Fibroblast of skin of right biceps (primary cell): ENCODE data around the gene TBC1D4.
A peak's percentile ranks its signal among the peaks of the same experiment; 100 is the strongest.
"Not testable (repeated sequence)": the region's sequence is repeated elsewhere in the genome, so short reads cannot be mapped to it uniquely, and the experiment has no call there.

Source experiments
- DNase-seq: peaks from one replicate; pipeline ENCODE4 v3.0.0-alpha.2; 2013

Gene TBC1D4

DNA sequence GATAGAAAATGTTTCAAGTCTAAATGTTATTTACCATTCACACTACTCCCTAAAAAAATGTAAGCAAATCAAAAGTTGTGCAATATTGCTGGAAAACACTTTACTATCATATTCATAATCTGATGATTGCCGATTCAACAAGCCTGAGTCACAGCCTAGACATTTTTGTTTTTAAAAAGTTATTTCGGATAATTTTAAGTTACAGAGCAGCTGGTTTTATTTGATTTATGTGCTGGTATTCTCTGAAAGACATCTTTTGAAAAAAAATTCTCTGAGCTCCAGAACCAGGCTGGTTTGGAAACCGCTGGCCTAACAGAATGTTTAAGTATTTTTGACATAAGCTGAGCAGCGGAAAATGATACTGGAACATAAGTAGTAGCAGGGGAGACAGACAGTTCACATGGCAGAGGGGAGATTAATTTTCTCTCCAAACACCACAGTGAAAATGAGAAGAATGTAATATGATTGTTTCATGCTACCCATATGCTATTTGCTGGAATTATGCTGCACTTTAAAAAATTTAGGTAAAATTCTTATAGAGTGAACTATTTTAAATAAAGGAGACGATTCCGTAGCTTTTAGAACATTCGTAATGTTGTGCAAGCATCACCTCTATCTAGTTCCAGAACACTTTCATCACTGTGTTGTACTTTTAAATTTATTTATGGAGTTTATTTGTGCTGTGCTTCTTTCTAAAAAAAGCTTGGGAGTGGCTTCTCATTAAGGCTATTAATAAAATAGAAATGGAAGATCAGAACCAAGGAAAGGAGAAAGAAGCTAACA is 36.1 kb downstream of the TBC1D4 start:
- peak; percentile 44 for DNase-seq

DNA sequence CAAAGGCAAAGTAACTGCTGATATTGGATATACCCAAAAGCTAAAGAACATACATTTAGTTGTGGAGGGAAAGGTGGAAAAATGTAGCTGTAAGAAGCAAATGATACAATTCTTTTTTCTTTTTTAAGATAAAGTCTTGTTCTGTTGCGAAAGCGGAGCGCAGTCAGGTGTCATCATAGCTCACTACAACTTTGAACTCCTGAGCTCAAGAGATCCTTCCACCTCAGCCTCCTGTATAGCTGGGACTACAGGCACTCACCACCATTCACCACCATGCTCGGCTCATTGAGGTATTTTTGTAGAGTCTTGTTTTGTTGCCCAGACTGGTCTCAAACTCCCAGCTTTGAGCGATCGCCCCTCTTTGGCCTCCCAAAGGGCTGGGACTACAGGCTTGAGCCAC is 38.0 kb downstream of the TBC1D4 start:
- no peak for DNase-seq

DNA sequence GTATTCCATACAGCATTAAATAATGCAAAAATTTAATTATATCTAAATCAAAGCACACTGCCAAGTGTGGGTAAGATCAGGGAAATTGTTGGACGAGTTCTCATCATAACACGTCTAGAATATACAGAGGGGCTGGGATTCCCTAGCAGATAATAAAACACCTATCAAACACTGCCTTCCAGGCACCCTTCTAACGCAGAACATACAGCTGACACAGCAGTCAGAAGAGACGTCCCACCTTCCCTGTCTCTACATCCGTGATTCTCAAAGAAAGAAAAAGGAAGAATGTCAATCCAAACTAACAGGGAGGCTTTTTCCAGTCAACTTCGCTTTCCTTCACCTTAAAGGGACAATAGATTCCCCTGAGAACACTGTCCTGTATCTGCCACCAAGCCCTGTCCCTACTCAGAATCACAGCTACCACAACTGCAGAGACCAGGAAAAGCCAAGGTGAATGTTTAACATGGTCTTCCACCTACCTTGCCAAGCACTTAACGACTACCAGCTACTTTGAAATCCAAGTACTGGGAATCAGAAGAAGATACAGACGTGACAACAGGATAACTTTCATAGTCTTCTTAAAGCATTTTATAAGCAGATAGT is 38.5 kb downstream of the TBC1D4 start:
- no peak for DNase-seq

GRCh38 chr13:75442736-75443234 is 39.2 kb downstream of the TBC1D4 start:
- DNase-seq: no peak

- DNase-seq: no peak
These were observed 41.9 kb downstream of the TBC1D4 start for GRCh38 chr13:75440100-75440499.

DNA sequence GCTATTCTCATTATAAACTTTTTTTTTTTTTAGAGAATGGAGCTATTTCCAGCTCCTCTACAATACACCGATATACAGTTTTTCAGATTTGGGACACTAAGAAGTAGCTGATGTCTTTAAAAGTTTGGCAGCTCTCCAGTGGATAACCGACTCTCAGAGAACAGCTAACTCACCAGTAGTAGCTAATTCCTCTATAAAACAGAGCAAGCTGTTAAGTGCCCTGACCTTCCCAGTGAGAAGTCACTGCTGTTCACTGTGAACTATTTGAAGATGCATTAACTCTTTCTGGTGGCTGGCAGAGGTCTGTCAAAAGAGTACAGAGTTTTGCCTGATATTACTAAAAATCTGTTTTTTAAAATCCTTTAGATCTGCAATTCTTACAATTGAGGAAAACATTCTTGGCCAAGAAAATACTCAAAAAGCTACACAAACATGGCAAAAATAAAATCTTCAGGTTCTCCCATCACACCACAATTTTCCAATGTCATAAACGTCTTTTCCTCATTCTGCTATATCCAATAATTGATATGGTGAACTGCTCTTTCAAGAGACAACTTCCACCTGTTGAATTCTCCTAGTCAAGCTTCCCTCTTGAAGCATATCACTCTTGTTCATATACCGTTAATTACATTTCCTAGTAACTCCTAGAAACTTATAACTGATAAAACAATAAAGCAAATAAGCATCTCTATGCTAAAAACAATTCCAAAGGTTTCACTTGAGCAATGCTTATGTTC is 44.2 kb downstream of the TBC1D4 start:
- peak; percentile 36 for DNase-seq

- DNase-seq: not testable (repeated sequence)
These were observed 47.8 kb downstream of the TBC1D4 start for GRCh38 chr13:75434126-75434525.

GRCh38 chr13:75432811-75433244 is 49.1 kb downstream of the TBC1D4 start:
- no peak for DNase-seq

DNA sequence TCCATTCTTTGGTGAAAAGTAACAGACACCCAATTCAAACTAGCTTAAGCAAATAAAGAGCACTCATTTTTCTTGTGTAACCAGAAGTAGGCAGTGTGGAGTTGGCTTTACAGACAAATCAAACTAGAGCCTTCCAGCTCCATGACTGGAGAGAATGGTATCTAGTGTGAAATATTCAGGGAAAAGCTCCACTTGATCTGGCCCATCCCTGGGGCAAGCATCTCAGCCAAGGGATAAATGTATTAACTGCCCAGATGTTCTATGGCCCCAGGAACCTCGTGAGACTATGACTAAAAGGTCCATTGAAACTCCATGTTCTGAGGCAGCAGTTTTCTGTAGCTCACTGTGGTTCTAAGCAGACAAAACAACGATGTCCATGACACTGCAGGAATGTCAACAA is 49.9 kb downstream of the TBC1D4 start:
- peak; percentile 20 for DNase-seq

- no peak for DNase-seq
These were observed 51.3 kb downstream of the TBC1D4 start for GRCh38 chr13:75430436-75431209.

DNA sequence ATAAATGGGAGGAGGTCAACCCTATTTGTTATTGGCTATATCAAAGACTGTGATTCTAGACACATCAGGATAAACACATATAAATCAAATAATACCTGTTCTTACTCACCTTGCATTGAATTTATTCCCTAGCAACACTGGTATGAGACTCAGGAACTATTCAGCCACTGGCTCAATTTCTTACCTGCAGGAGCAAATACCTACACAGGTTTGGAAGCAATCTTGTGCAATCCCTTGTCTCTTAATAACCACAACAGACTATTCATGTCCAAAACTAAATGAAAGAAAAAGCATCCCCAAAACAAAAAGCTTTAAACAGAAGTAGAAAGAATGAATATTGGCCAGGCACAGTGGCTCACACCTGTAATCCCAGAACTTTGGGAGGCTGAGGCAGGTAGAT is 55.5 kb downstream of the TBC1D4 start:
- DNase-seq: no peak

DNA sequence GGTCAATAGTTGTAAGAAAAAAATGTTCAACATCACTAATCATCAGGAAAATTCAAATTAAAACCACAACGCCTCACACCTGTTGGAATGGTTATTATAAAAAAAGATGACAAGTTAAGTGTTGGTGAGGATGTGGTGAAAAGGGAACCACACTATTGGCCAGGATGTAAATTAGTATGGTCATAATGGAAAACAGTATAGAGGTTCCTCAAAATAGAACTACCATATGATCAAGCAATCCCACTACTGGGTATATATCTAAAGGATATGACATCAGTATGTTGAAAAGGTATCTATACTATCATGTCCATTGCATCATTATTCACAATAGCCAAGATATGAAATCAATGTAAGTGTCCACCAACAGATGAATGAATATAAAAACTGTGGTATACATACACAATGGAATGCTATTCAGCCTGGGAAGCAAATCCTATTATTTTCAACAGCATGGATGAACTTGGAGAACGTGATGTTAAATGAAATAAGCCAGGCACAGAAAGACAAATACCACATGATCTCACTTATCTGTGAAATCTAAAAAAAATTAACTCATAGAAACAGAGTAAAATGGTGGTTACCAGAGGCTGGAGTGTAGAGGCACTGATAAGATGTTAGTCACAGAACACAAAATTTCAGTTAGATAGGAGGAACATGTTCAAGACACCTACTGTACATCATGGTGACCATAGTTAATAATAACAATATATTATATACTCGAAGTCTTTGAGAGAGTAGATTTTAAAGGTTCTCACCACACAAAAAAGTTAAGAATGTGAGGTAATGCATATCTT is 56.6 kb downstream of the TBC1D4 start:
- DNase-seq: no peak

GRCh38 chr13:75423946-75424345 is 58.0 kb downstream of the TBC1D4 start:
- no peak for DNase-seq

DNA sequence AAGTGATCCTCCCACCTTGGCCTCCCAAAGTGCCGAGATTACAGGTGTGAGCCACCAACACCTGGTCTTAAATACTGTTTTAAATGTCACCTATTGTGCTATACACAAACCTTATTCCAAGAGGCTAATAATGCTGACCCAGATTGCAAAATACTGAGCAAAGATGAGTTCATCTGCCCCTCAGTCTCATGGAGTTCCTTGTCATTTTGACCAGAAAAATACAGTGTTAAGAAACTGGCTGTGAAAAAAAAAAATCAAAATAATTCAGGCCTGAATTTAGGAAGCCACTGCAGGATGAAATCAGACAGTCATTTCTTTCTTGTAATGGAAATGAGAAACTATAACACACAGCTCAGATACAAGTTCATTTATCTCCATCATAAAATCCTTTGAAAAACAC is 59.9 kb downstream of the TBC1D4 start:
- DNase-seq: no peak

DNA sequence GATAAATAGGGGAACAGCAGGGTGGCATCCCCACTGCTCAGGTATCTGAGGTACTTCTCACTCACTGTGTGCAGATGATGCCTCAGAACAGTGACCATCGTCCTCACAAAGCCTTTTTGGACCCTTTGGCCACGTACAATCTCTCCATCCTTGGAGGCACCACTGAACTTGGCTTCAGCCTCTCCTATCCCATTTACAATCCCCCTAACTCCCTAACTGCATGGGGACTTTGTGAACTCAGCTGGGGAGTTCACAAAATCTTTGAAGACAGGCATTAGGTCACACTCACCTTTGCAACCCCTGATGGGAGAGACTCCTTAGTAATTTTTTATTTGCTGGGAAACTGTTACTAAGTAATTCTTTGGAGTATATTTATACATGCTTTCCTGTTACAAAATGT is 60.8 kb downstream of the TBC1D4 start:
- DNase-seq: no peak

DNA sequence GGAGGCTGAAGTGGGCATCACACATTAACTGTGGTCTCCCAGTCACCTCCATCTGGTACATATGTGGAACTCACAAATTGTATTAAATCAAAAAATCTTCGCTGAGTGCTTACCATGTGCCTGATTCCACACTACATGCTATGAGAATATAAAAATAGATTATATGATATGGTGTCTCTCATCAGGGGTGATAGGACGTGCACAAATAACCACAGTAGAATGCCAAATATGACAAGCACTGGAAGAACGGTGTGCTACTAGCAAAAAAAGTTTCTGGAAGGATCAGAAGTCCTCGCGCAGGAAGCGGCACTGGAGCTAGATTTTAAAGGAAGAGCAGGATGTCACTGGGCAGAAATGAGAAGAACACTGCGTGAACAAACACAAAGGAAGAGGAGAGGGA is 62.3 kb downstream of the TBC1D4 start:
- no peak for DNase-seq

GRCh38 chr13:75418997-75419396 is 63.0 kb downstream of the TBC1D4 start:
- DNase-seq: no peak

DNA sequence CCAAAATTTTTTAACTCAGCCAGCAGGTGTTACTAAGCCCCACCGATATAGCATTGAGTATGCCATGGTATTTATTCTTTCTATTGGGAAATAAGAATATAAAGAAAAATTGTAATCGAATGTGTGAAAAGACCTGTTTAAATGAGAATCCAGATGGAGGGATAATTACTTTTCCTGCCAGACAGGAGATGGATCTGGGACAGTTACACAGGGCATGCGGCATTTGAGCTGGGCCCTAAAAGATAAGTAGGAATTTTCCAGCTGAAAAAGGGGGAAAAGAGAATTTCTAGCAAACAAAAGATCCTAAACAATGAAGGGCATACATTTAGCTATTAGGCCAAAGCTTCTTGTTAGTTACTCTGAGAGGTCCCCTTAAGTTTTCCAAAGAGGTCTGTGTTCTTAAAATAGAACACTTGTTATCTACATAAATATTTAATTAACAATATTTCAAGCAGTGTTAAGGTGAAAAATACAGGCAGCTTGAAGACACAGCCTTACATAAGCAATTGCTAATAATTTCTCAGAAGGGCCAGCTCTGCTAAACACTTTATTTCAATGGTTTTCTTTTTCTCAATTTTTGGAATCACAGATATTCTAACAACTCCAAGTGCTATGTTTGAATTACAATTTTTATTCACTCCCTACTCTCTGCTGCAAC is 63.7 kb downstream of the TBC1D4 start:
- DNase-seq: no peak

DNA sequence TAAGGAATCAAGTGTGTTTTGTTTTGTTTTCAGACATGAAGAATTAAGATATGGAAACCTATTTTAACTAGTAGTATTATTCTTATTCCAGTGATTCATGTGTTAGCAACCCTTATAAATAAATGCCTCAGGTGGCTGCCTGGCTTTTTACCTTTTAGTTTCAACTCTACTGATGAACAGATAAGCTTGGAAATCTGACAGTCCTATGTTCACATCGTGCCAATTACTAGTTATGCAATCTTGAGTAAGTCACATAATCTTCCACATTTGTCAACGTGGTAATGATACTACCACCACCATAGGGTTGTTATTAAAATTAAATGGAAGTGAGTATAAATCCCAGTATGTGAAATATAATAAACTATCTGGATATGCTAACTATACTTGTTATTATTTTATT is 64.3 kb downstream of the TBC1D4 start:
- DNase-seq: no peak

DNA sequence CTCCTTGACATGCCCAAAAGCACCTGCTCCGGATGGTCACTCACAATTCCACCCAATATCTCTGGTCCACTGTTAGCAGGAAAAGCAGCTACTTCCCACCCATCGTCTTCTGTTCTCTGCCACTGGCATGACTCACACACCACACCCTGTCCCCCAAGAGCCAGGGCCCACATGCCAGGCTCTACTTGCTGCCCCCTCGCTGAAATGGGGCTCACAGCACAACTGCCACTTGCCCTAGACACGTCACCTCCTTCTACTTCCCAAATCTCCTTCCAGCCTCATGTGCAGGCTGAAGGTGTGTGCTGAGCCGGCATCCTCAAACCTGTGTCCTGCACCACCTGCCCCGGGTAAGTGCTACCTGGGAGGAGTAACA is 65.0 kb downstream of the TBC1D4 start:
- no peak for DNase-seq

GRCh38 chr13:75416327-75417011 is 65.5 kb downstream of the TBC1D4 start:
- DNase-seq: peak; percentile 8
